GM18909 (cell line): ENCODE data around the gene NSD2.
"Not testable (repeated sequence)": the region's sequence is repeated elsewhere in the genome, so short reads cannot be mapped to it uniquely, and the experiment has no call there.

Source experiments
- ATAC-seq: cut with Tn5 transposase; IDR thresholded peaks from one replicate; pipeline ENCODE4 v1.9.1; 2021; ENCODE audit warnings: mild to moderate bottlenecking; ENCODE audit not compliant: unreplicated experiment, poor library complexity

NSD2 gene

DNA sequence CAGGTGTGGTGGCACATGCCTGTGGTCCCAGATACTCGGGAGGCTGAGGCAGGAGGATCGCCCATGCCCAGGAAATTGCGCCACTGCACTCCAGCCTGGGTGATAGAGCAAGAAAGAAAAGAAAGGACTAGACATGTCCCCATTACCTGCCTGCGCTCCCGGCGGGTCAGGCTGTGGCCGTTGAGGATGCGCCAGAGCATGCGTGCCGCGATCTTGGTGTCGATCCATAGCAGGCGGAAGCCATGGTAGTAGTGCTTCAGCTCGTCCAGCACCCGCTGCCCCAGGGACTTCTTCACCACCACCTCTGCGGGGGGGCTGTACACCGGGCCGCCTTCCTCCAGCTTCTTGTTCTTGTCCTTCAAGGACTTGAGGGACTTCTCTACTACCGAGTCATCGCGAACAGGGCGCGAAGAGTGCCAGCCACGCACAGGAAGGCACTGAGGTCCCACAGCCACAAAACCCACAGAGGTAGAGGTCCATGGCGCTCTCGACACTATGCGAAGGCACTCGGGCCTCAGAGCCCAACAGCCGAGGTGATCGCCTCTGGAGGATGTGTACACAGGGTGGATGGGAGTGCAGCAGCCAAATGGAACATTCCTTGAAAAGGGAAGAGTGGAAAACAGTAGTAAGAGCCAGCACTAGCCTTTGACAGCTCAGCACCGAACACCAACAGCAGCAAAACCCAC, 29.8 kb upstream of the NSD2 start:
- no peak for ATAC-seq

DNA sequence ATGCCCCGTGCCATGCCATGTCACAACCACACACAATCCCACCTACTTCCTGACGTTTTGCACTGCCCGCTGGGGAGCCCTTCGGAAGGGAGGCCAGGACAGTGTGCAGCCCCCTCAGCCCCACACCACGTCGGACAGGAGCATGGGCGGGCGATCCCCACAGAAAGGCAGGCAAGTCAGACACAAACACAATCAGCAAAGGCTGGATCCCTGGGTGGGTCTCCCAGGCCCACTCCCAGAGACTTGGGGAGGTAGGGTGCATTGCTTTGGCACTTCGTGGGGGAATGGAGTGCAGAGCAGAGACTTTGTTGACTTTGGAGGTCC, 29.3 kb upstream of the NSD2 start:
- ATAC-seq, result no peak

DNA sequence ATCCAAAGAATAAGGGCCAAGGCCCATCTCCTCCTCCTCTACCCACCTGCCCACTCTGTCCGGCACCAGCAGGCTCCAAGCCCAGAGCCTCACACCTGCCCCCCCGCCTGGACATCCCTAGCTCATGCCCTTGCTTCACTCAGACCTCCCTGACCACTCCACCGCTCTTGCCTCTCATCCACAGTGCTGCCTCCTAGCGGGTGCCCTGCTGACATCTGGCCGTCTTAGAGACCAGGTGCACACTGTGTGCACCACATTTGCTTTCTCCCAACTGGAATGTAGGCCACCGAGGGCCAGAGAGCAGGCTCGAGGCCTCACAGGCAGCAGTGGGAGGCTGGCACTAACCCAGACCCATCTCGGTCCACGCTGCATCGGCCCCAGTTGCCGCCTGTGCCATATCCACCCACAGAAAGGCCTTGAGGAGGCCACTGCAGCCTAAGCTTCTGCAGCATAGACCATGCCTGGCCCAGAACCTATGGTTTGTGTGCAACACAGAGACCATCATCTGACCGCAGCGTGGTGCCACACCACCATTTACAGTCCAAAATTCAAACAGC, 28.8 kb upstream of the NSD2 start:
- no peak for ATAC-seq

DNA sequence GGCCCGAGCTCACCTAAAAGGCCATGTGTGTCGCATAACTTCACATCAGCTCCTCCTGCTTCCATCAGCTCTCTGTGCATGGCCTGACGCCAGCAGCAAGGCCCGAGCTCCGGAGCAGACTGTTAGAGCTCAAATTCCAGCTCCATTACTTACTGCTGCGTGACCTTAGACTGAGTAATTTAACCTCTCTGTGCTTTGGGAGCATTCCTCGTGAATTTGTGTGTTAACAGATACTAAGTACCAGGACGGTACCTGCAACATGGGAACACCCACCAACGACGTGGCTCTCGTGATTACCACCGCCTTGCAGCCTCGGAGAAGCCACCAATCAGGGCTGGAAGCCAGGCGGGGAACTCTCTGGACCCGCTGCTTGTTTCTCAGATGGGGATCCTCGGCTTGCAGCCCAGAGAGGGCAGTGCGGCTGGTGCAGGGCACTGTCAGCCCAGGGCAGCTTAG, 28.2 kb upstream of the NSD2 start:
- no peak for ATAC-seq

DNA sequence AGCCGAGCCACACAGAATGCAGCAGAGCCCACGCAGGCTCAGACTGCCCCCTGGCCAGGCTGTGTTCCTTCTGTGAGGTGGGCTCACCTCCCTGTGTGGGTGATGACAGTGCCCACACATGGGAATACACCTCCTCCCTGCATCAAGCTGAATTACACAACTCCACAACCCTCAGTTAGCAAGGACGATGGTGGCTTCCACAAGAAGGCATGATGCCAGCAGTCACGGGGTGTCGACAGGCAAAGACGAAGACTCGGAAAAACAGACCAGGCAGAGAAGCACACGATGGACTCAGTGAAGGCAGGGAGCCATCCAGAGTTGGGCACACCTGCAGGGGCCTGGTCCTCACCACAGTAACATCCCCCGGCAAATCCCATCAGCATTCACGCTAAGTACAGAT, 27.3 kb upstream of the NSD2 start:
- ATAC-seq, result no peak

DNA sequence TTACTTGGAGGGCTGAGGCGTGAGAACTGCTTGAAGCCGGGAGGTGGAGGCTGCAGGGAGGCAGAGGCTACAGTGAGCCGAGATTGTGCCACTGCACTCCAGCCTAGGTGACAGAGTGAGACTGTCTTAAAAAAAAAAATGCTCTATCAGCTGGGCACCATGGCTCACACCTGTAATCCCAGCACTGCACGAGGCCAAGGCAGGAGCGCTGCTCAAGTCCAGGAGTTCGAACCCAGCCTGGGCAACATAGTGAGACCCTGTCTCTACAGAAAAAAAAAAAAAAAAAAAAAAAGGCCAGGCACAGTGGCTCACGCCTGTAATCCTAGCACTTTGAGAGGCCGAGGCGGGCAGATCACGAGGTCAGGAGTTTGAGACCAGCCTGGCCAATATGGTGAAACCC, 26.6 kb upstream of the NSD2 start:
- ATAC-seq, result not testable (repeated sequence)

DNA sequence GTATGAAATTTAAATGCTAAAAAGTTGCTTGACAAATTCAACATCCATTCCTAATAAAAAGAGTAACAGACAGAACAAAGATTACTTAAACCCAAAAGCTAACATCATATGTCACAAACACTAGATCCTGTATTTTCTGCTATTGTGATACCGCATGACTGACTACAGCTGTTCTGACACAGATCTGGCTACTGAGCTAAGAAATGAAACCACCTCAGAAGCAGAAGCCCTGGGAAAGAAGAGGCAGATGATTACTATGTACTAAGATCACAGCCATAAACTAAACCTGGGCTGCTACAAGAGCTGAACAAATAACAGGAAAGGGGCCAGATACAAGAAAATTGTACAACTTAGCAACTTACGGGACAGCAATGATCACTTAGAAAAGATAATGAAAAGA, 24.6 kb upstream of the NSD2 start:
- no peak for ATAC-seq

DNA sequence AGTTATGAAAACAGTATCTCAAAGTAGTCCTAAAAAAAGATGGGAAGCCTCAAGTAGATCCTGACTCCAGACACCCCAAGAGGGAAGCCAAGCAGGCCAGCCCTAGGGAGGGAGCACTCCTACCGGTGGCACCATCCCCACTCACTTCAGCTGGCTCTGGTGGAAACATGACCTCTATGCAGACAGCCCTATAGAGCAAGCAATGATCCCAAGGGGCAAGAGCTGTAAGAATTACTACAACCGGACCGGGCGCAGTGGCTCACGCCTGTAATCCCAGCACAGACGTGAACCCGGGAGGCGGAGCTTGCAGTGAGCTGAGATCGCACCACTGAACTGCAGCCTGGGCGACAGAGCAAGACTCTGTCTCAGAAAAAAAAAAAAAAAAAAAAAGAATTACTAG, 20.9 kb upstream of the NSD2 start:
- ATAC-seq, result no peak

DNA sequence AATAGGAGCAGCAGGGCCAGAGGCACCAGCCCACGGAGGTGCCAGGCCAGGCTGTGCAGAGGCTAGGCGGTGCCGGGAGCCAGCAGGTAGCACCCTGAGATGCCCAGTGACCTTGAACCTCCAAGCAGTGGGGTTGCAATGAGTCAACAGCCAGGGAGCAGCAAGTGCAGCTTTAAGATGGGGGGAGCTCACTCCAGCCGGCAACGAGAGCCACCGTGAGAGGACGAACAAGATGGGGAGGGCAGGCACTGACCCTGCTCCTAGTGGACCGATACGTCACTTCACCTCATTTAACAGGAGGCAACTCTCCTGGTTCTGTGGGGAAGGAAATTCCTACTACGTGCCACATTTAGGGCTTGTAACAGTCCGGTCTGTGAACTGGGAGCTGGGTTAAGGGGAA, 20.0 kb upstream of the NSD2 start:
- no peak for ATAC-seq

DNA sequence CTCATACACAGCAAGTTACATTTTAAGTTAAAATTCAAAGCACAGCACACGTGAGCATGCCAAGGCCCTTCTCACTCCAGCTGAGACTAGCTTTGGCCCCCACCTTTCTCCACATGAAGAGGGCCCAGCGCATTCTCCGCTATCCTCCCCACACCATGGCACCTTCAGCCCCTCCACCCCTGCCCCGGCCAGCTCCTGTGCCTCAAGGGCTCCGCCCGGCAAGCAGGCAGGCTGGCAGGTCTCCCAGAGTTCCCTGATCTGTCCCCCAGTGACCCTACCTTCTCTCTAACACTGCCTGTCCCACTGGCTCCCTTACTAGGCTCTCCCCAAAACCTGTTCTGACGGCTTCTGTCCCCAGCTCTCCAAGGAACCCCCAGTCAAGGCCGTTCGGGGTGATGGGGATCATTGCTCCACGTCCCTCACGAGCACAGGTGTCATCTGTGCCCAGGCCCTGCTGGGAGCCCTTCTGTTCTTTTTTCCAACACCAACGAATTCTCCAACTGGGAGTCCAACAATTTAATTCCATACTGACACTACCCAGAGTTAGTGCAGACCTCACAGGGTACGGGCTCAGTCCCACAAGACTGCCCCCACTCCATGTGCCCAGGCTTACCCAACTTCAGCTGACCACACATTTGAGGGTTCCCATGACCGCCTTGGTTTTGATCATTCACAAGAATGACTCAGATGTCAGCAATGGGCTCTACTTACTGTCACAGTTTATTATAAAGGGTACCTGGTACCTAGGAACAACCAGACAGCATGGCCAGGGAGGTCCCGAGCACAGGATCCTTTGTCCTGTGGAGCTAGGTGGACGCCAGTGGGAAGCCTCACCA, 19.4 kb upstream of the NSD2 start:
- ATAC-seq, result no peak

DNA sequence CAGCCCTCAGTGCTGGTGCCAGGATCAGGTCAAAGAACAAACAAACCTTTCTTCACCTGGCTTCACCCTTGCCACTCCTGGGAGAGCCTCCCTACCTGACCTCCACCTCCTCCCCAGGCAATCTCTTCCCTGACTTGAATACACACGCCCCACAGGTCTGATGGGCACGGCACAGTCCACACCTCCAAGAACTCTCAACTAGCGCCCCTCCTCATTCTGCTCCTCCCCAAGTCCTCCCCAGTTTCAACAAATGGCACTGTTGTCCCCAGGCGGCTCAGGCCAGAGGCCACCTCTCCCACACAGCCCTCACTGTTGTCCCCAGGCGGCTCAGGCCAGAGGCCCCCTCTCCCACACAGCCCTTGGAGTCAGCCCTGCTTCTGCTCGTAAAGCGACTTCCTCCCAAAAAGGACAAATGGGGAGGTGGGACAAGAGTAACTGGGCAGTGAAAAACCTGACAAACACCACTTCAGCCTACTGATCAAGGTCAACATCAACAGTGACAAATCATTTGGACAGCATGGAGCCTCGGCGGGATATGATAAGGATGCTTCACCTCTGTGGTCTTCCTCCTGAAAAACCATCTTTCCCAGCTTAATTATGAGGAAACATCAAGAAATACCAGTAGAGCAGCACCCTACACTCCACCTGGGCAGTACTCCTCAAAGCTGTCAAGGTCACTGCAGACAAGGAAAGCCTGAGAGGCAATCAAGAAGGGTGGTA, 18.1 kb upstream of the NSD2 start:
- ATAC-seq, result no peak

DNA sequence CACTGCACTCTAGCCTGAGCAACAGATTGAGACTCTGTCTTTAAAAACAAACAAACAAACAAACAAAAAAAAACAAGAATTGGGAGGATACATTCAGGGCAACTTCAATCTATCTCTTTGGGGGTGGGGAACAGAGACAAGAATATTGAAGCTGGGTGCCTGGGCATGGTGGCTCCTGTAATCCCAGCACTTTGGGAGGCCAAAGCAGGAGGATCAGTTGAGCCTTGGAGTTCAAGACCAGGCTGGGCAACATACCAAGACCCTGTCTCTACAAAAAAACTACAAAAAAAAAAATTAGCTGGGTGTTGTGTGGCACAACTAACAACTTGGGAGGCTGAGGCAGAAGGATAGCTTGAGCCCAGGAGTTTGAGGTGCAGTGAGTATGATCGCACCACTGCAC, 16.4 kb upstream of the NSD2 start:
- no peak for ATAC-seq

DNA sequence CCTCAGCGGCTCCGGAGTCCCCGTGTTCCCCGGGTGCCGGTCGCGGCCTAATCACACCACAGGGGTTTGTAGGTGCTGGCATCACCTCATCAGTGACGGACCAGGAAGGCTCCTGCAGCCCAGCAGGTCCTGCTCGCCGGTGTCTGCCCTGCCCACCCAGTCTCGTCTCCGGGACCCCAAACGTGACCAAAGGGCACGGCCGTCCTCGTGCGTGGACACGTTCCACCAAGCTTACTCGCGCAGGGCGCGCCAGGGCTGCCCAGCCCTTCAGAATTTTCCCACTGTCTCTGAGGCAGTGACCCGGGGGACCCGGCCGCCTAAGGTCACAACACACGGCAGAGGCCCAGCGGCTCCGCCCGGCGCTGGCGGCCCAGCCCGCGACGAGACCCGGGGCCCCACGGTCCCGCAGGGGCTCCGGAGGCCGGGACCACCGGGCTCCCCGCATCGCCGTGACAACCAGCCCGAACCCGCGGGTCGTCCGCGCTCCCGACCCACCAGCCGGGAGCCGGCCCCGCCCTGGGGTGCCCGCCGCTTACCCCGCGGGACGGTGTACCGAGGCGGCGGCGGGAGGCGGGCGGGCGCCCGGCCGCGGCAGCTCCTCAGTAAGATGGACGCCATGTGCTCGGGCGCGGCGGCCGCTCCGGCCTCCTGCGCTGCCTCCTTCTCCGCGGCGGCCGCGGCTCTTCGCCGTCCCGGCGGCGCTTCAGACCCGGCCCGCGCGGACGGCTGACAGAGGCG, 15.7 kb upstream of the NSD2 start:
- ATAC-seq, result peak; percentile 32

DNA sequence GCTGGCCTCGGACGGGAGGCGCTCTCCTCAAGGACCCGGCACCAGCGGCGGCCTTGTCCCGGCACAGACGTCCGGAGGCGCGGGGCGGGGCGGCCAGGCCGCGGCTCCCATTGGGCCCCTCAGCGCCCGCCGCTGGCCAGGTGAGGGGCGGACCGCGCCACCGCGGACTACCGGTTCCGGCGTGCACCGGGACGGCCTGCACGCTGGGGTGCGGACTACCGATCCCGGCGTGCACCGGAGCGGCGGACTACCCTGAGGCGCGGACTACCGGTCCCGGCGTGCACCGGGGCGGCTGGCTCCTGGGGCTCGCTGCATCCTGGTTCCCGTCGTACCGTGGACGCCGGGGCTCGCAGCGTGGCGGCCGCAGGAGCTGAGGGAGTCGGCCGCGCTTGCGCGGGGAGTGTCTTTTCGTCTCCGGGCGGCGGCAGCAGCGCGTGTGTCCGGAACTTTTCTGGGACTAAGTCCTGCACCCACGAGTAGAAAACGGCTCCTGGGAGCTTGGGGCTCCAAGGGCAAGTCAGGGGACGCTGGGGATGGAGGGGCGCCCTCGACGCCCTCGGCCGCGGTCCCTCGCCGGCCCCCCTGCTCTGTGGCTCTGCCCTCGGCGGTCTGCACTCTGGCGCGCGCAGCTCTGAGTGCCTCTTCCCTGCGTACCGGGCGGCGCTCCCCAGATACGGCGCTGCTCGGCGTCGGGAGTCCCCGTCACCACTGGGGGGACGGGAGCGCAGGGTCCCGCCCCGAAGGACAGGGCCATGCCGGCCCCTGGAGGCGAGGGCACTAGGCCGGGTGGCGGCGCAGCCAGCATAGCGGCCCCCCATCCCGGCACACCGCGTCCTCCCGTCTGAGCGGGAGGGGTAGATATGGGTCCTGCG, 14.9 kb upstream of the NSD2 start, which contains the start of gene LETM1:
Gene LETM1, minus strand, starts transcription at position 86 of the 872 bp plus-strand sequence. CDS start 206 bp downstream, outside the sequence.
- peak; percentile 89 for ATAC-seq

DNA sequence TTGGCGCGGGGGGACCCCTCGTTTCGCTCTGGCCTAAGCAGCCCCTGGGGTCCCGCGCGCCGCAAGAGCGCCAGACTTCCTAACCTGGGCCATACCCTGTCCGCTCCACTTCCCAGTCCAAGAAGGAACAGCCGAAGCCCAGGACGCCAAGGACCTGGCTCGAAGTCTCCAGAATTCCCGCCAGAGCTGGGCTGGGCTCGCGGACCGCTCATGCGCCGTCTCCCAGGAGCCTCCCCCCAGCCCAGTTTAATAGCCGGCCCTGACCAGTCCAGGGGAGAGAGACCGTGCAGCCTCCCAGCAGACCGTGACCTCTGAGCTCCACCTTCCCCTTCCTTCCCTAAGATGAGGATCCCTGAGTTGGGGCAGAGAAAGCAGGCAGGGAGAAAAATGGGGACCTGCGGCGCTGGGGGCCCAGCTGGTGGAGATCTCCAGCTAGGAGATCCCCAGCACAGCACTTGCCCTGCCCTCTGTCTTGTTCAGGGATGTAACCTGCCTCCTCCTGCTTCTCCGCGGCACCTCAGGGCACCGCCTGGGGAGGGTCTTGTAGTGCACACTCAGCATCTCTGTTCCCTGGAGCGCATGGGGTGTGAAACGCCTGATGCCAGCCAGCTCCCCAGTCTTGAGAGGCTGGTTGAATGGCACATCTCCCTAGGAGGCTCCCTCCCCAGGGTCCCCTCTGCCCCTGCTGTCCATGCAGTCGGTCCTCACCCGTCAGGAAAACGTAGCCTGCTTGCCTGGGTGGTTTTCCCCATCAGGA, 14.1 kb upstream of the NSD2 start:
- no peak for ATAC-seq

DNA sequence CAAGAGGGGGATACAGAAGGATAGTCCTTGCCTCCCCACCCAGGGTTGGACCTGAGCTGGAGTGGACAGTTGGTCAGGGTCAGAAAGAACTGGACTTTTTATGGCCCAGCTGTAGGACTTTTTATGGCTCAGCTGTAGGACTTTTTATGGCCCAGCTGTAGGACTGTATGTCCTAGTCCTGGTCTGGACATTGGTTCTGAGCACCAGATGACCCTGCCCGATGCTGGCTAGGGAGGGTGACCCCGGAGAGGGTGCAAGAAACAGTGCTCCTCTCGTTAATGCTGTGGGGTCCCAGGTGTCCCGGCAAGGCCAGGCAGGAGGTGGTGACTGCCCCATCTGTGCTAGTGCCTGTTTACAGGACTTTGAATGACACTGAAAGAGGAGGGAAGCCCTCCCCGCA, 13.3 kb upstream of the NSD2 start:
- no peak for ATAC-seq

DNA sequence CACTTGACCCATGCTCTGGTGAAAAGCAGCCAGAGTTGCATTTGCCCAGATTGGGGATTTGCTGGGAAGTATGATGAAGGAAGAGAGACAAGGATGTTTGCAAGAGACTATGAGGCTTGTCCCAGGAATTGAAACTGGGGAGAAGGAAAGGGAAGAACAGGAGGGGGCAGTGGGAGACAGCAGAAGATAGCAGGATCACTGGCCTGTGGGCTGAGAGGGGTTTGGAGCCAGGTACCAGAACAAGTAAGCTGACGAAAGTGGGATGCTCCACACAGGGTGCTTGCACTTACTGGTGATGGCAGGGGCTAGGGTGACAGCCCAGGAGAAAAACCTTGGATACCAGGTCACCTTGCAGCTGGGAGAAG, 11.8 kb upstream of the NSD2 start:
- no peak for ATAC-seq

DNA sequence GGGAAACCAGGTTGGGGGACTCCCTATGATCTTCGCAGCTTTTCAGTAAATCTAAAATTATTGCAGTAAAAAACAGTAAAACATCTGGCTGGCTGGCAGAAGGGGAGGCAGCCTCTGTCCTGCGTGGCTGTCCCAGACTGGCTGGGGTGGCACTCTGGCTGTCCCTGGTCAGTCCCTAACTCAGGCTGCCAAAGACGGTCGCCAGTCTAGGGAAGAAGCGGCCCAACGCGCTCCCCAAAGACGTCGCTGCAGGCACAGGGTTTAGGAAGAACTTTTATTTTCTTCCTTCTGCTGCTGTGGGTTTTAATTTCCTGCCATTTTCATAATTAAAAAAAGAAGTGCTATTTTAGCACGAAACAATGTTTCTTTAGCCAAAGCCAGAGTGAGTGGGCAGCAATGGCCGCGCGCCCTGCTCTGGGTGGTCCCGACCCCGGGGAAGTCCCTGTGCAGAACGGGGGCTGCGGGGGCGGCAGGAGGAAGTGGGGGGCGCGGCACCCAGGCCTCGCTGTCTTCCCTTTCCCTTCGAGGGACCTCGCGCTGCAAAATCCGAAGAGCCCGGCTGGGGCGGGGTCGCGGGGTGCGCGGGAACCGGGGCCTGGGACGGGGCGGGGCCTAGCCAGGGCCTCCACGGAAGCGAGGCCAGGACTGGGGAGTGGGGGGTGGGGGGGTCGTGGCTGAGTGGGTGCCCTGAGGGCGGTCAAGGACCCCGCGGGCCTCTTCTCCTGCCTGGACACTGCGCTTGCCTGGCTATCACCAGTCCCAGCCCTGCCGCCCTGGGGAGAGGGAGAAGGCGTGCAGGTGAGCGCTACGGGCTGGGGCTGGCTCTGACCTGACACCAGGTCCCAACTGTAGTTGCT, 8.9 kb upstream of the NSD2 start:
- ATAC-seq, result no peak
